Neural cell (in vitro differentiated cells): ENCODE measurements around the gene PLAC8L1.

Experiments
- CTCF ChIP-seq: fragments of 450-650 bp; IDR thresholded peaks from 2 replicates; pipeline ENCODE4 v1.5.1; 2014; ENCODE audit warnings: antibody characterized with exemption, mild to moderate bottlenecking, moderate library complexity; ENCODE audit not compliant: poor library complexity, severe bottlenecking
- EZH2 ChIP-seq: fragments of 200-600, 300-800 bp; shearing (Covaris generic), sonication (generic); IDR thresholded peaks from 2 replicates; pipeline ENCODE4 v1.6.1; 2014; ENCODE audit warnings: antibody characterized with exemption, low read length, borderline replicate concordance, mild to moderate bottlenecking; ENCODE audit not compliant: insufficient read depth, poor library complexity, severe bottlenecking
- MXI1 ChIP-seq: fragments of 450-650 bp; conservative IDR thresholded peaks from 2 replicates; pipeline ENCODE4 v1.6.1; 2014; ENCODE audit warnings: antibody characterized with exemption, mild to moderate bottlenecking; ENCODE audit not compliant: poor library complexity, severe bottlenecking
- POLR2AphosphoS5 ChIP-seq: IDR thresholded peaks from 2 replicates; pipeline ENCODE4 v1.6.1; 2012
- REST ChIP-seq: IDR thresholded peaks from 2 replicates; pipeline ENCODE4 v1.6.1; 2012; ENCODE audit warnings: borderline replicate concordance
- TAF1 ChIP-seq: IDR thresholded peaks from 2 replicates; pipeline ENCODE4 v1.6.1; 2012; ENCODE audit warnings: low read depth

GRCh38 chr5:146088098-146088497 is 17.3 kb downstream of the PLAC8L1 start:
- no peak for TF ChIP-seq CTCF
- TF ChIP-seq POLR2AphosphoS5: no peak
- no peak for TF ChIP-seq MXI1
- no peak for TF ChIP-seq REST
- no peak for TF ChIP-seq EZH2
- no peak for TF ChIP-seq TAF1
